Panc1 (cell line): ENCODE measurements around the gene NKAIN2. TPM values are rescaled to one million over a fixed set of nuclear protein-coding genes. Genes with fewer than 3 reads are reported as not detected.

Experiments
- ATAC-seq: fragments of 200-7000 bp; cut with Tn5 transposase; 2 replicates; pipeline ENCODE4 v1.9.1; 2020; ENCODE audit warnings: mild to moderate bottlenecking, moderate library complexity
- BruUV-seq: library from RNA; stranded (reverse); fragments of 400-500 nt; replicated peaks from 2 replicates; lab custom pipeline; 2021; lab: Mats Ljungman, UMichigan
- CTCF ChIA-PET: fragments of 300-600 bp; sonication (Branson Sonifier 250); formaldehyde crosslinking; loops from one replicate; lab custom pipeline; 2022; ENCODE audit warnings: antibody characterized with exemption; lab: Charles Lee
- POLR2A ChIA-PET: fragments of 300-600 bp; sonication (Branson Sonifier 250); formaldehyde crosslinking; loops from one replicate; lab custom pipeline; 2022; ENCODE audit warnings: antibody characterized with exemption; lab: Charles Lee
- DNase-seq: peaks from one replicate; pipeline ENCODE4 v3.0.0-alpha.2; 2010; ENCODE audit warnings: low read depth, low spot score
- H3K27ac ChIP-seq: 2 replicates; pipeline ENCODE4 v1.5.1; 2011; ENCODE audit warnings: mild to moderate bottlenecking, low read length, inconsistent platforms
- H3K27me3 ChIP-seq: fragments of 200-500 bp; sonication (Bioruptor generic); 2 replicates; pipeline ENCODE4 v1.6.0; 2014; ENCODE audit warnings: low read length, inconsistent platforms; ENCODE audit not compliant: control insufficient read depth, insufficient read depth
- H3K36me3 ChIP-seq: fragments of 200-500 bp; sonication (Bioruptor generic); 2 replicates; pipeline ENCODE4 v1.5.1; 2014; ENCODE audit warnings: inconsistent platforms, mild to moderate bottlenecking, low read length, moderate library complexity; ENCODE audit not compliant: control insufficient read depth, insufficient read depth
- H3K4me1 ChIP-seq: 2 replicates; pipeline ENCODE4 v1.5.1; 2011; ENCODE audit warnings: inconsistent platforms, mild to moderate bottlenecking, low read length, moderate library complexity; ENCODE audit not compliant: control insufficient read depth, insufficient read depth
- H3K4me3 ChIP-seq, 2 experiments: 2 replicates each; pipeline ENCODE4 v1.5.1; 2011 to 2012; ENCODE audit warnings: low read depth in 2 of 2, low read length in 2 of 2, mild to moderate bottlenecking in 2 of 2, inconsistent platforms in 1 of 2, moderate library complexity in 1 of 2
- H3K9me3 ChIP-seq: fragments of 200-500 bp; sonication (Bioruptor generic); 2 replicates; pipeline ENCODE4 v1.5.1; 2014; ENCODE audit warnings: low read depth, mild to moderate bottlenecking, inconsistent platforms, low read length, moderate library complexity; ENCODE audit not compliant: control insufficient read depth, insufficient read depth
- CTCF ChIP-seq: fragments of 450-650 bp; IDR thresholded peaks from 2 replicates; pipeline ENCODE4 v1.5.1; 2017; ENCODE audit warnings: mild to moderate bottlenecking
- POLR2AphosphoS5 ChIP-seq: IDR thresholded peaks from 2 replicates; pipeline ENCODE4 v1.6.1; 2012; ENCODE audit warnings: mild to moderate bottlenecking, low read depth, low read length, moderate library complexity
- REST ChIP-seq, 2 experiments: IDR thresholded peaks; 2 replicates each; pipeline ENCODE4 v1.6.1; 2011 to 2012; ENCODE audit warnings: low read depth in 2 of 2, control low read depth in 1 of 2, low read length in 1 of 2, mild to moderate bottlenecking in 1 of 2, moderate library complexity in 1 of 2; ENCODE audit not compliant: insufficient read depth in 1 of 2
- SIN3A ChIP-seq: IDR thresholded peaks from 2 replicates; pipeline ENCODE4 v1.6.1; 2012; ENCODE audit warnings: low read depth, mild to moderate bottlenecking, low read length, moderate library complexity, borderline replicate concordance; ENCODE audit not compliant: insufficient read depth
- TCF7L2 ChIP-seq: IDR thresholded peaks from 2 replicates; pipeline ENCODE4 v1.6.1; 2011; ENCODE audit warnings: mild to moderate bottlenecking, low read depth, low read length, inconsistent platforms
- in situ Hi-C: cut with HindIII; loops from 2 replicates; pipeline ENCODE4 v1.10.0; 2016; ENCODE audit warnings: low sequenced_read_pairs, low pct_unique_long_range_greater_than_20kb
- intact Hi-C: fragments of 100-400 bp; cut with micrococcal nuclease; formaldehyde crosslinking; loops from one replicate; pipeline ENCODE4 v1.10.0; 2022; ENCODE audit not compliant: unreplicated experiment
- total RNA-seq: library from RNA; stranded (reverse); gene quantifications from one replicate; pipeline ENCODE4 v1.2.1, GENCODE V29; 2021; ENCODE audit not compliant: unreplicated experiment

NKAIN2 gene
- total RNA-seq, 1 experiment from 2014 or later, result 2.6 TPM

- no peaks in the 10 kb centered on the region for H3K27me3 ChIP-seq
- TF ChIP-seq SIN3A (no peak), TCF7L2 (no peak), POLR2AphosphoS5 (no peak), CTCF (no peak), REST (IDR thresholded peaks at IDR 0.05; ENCODE audit: insufficient read depth in 1 of 2, low read depth in 2 of 2, low read length in 1 of 2) (no peak)
- DNase-seq (no peak), ATAC-seq (no peak)
- H3K27ac ChIP-seq, result no peak overlapping the region
- intact Hi-C loops (no loop called here), in situ Hi-C loops (no loop called here)
- POLR2A ChIA-PET, result no interaction called here
- no peak overlapping the region for H3K4me3 ChIP-seq
- no peaks in the 10 kb centered on the region for H3K36me3 ChIP-seq
- CTCF ChIA-PET, result no interaction called here
- no TSS peak for BruUV-seq
- no peaks in the 10 kb centered on the region for H3K9me3 ChIP-seq
- no peaks in the 10 kb centered on the region for H3K4me1 ChIP-seq
Observed at GRCh38 chr6:123854201-123854600, 50.5 kb downstream of the NKAIN2 start.

- POLR2A ChIA-PET, result no interaction called here
- H3K4me1 ChIP-seq, result no peaks in the 10 kb centered on the region
- no peak for TF ChIP-seq SIN3A
- no peak for TF ChIP-seq CTCF
- TF ChIP-seq REST (IDR thresholded peaks at IDR 0.05; ENCODE audit: insufficient read depth in 1 of 2, low read depth in 2 of 2, low read length in 1 of 2), result no peak
- TF ChIP-seq POLR2AphosphoS5, result no peak
- no peak for TF ChIP-seq TCF7L2
- no peak overlapping the region for H3K4me3 ChIP-seq
- H3K36me3 ChIP-seq, result no peaks in the 10 kb centered on the region
- H3K27ac ChIP-seq, result no peak overlapping the region
- CTCF ChIA-PET, result no interaction called here
- in situ Hi-C loops, result no loop called here
- no peak for ATAC-seq
- intact Hi-C loops, result no loop called here
- BruUV-seq, result no TSS peak
- H3K27me3 ChIP-seq, result no peaks in the 10 kb centered on the region
- DNase-seq, result no peak
- no peaks in the 10 kb centered on the region for H3K9me3 ChIP-seq
Observed at GRCh38 chr6:123855506-123855905, 51.8 kb downstream of the NKAIN2 start.
